Ascending aorta (tissue), 2 donors: ENCODE measurements around the gene NKD1. TPM values are rescaled to one million over a fixed set of nuclear protein-coding genes. Genes with fewer than 3 reads are reported as not detected.

Source experiments
- DNase-seq, 2 donors: peaks; one replicate each; pipeline ENCODE4 v3.0.0-alpha.2; 2019; ENCODE audit warnings: low spot score in 2 of 2
- H3K27ac ChIP-seq, 2 donors: fragments of 200-600 bp; sonication (generic); one replicate each; pipeline ENCODE4 v1.5.1; 2016 to 2017; ENCODE audit warnings: mild to moderate bottlenecking in 1 of 2
- H3K27me3 ChIP-seq: fragments of 200-600 bp; sonication (generic); one replicate; pipeline ENCODE4 v1.5.1; 2017
- H3K36me3 ChIP-seq, 2 donors: fragments of 200-600 bp; sonication (generic); one replicate each; pipeline ENCODE4 v1.5.1; 2016
- H3K4me1 ChIP-seq, 2 donors: fragments of 200-600 bp; sonication (generic); one replicate each; pipeline ENCODE4 v1.5.1; 2016 to 2017; ENCODE audit warnings: mild to moderate bottlenecking in 1 of 2
- H3K4me3 ChIP-seq, 2 donors: fragments of 200-600 bp; sonication (generic); one replicate each; pipeline ENCODE4 v1.5.1; 2016 to 2017; ENCODE audit warnings: mild to moderate bottlenecking in 1 of 2
- H3K9me3 ChIP-seq, 2 donors: fragments of 200-600 bp; sonication (generic); one replicate each; pipeline ENCODE4 v1.5.1; 2016
- intact Hi-C: fragments of 100-400 bp; cut with DNase I; formaldehyde crosslinking; loops from one replicate; pipeline ENCODE4 v1.15.1; 2023
- total RNA-seq: library from RNA; depleted of rRNA; stranded (reverse); fragments of >200 nt; gene quantifications from one replicate; pipeline ENCODE4 v1.1.0, GENCODE V29; 2016
- TF ChIP-seq, protein P1 (sequence below), 3 experiments: fragments of 200-600 bp in 2 of 3; fragments of 450-650 bp in 1 of 3; sonication (generic) in 2 of 3; IDR thresholded peaks; one replicate each; pipeline ENCODE4 v1.5.1; 2016 to 2019; ENCODE audit warnings: antibody characterized with exemption in 3 of 3, mild to moderate bottlenecking in 1 of 3, moderate library complexity in 1 of 3

NKD1 gene
- total RNA-seq, 1 donor from 2014 or later, result 33.2 TPM

DNA sequence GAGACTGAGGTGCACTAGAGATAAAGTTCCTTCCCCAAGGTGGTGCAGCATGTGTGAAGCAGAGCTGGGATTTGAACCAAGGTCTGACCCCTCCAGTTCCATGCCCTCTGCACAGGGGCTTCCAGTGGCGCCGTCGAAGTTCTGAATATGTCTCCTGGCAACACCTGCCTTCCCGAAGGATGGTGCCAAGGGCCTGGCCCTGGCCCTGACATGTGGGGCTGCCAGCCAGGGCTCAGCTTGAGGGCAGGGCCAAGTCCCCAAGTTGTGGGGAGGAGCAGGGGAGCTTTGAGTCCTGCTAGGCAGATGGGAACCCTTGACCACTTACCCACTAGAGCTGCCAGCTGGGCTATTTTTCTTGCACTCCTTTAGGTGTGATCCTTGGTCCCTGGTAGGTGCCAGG is 56.4 kb downstream of the NKD1 start:
- Histone ChIP-seq H3K4me1 (peaks cover 35 to 58% of the 10 kb centered on the region in 2 donors), H3K9me3 (no peaks in the 10 kb centered on the region), H3K27ac (peak overlapping the region; percentile 85 to 93), H3K4me3 (no peak overlapping the region), H3K36me3 (peaks cover 13 to 15% of the 10 kb centered on the region in 2 donors), H3K27me3 (no peaks in the 10 kb centered on the region)
- no peak for DNase-seq
- TF ChIP-seq, protein P1, sequence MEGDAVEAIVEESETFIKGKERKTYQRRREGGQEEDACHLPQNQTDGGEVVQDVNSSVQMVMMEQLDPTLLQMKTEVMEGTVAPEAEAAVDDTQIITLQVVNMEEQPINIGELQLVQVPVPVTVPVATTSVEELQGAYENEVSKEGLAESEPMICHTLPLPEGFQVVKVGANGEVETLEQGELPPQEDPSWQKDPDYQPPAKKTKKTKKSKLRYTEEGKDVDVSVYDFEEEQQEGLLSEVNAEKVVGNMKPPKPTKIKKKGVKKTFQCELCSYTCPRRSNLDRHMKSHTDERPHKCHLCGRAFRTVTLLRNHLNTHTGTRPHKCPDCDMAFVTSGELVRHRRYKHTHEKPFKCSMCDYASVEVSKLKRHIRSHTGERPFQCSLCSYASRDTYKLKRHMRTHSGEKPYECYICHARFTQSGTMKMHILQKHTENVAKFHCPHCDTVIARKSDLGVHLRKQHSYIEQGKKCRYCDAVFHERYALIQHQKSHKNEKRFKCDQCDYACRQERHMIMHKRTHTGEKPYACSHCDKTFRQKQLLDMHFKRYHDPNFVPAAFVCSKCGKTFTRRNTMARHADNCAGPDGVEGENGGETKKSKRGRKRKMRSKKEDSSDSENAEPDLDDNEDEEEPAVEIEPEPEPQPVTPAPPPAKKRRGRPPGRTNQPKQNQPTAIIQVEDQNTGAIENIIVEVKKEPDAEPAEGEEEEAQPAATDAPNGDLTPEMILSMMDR (IDR thresholded peaks at IDR 0.05), result no peak
- intact Hi-C loops, result no loop called here

DNA sequence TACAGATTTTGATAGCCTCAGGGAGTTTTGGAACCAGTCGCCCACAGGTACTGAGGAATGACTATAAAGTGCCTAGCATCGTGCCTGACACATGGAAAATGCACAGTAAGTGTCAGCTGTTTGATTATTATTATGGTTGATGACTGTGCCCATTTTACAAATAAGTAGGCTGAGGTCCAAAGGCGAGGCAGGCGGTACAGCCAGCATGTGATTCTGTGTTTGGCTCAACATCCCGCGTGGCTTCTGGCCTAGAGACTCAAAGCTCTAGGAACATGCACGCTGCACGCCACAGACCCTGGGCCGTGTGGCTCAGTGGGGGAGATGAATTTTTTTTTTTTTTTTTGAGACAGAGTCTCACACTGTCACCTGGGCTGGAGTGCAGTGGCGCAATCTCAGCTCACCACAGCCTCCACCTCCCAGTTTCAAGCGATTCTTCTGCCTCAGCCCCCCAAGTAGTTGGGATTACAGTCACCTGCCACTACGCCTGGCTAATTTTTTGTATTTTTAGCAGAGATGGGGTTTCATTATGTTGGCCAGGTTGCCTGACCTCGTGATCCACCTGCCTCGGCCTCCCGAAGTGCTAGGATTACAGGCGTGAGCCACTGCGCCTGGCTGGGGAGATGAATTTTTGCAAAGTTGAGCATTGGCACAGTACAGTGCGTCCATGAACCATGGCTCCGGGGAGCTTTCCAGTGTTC is 57.7 kb downstream of the NKD1 start:
- peaks cover 31 to 48% of the 10 kb centered on the region in 2 donors for H3K4me1 ChIP-seq
- TF ChIP-seq, protein P1 (IDR thresholded peaks at IDR 0.05), result no peak
- DNase-seq, result no peak
- peak overlapping the region; percentile 85 to 93 for H3K27ac ChIP-seq
- no peaks in the 10 kb centered on the region for H3K27me3 ChIP-seq
- H3K4me3 ChIP-seq, result no peak overlapping the region
- no peaks in the 10 kb centered on the region for H3K9me3 ChIP-seq
- H3K36me3 ChIP-seq, result peaks cover 15 to 19% of the 10 kb centered on the region in 2 donors
- intact Hi-C loops, result loop anchor here (2.0 kb wide), 1 partner anchor 137 kb away; the partner anchor contains the start of gene CYLD

DNA sequence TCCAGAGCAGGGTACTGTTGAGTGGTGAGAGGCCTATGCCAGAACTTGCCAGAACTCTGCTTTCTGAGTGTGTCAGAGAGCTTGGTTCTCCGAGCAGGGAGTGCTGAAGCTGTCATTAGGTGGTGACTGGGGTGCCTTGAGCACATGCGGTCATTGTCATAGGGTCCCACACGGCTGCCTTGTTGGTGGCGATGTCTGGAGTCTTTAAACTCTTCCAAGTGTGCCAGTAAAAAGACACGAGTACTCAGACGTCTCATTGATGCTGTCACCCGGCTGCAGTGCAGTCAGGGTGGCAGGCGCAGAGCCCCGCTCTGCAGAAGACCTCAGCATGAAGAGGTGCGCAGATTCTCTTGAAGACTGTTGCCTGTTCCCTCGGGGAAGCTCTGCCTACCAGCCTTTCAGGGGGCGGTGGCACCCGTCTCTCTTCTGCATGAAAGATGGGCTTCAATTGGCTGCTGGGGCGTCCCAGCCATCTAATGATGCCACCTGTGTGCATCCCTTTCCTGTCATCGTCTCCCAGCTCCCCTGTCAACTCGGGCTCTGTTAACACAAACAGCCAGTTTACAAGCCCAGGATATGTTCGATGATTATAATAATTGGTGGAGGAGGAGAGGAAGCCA is 58.3 kb downstream of the NKD1 start:
- H3K27me3 ChIP-seq, result no peaks in the 10 kb centered on the region
- H3K27ac ChIP-seq, result peak overlapping the region; percentile 45 to 93
- intact Hi-C loops, result loop anchor here (2.0 kb wide), 1 partner anchor 136 kb away; the partner anchor contains the start of gene CYLD
- no peak for DNase-seq
- TF ChIP-seq, protein P1 (IDR thresholded peaks at IDR 0.05), result no peak
- H3K4me3 ChIP-seq, result no peak overlapping the region
- no peaks in the 10 kb centered on the region for H3K9me3 ChIP-seq
- H3K4me1 ChIP-seq, result peaks cover 24 to 42% of the 10 kb centered on the region in 2 donors
- peaks cover 15 to 19% of the 10 kb centered on the region in 2 donors for H3K36me3 ChIP-seq

DNA sequence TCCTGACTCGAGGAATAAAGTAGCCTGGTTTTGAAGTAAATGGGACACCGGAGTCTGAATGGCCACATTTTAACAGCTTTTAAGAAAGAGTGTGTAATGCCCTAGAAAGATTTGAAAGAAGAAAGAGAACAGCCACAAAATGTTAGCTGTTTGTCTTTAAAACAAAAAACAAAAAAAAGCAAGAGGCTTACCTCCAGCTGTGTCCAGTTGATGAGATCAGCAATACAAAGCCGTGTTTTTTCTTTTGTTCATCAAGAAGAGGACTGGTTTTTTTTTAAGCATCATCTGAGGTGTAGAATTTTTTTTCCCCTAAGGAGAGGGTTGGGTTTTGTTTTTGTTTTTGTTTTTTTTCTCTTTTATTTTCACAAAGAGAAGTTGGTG is 58.8 kb downstream of the NKD1 start:
- TF ChIP-seq, protein P1 (IDR thresholded peaks at IDR 0.05), result no peak
- H3K27ac ChIP-seq, result peak overlapping the region; percentile 45 to 93
- DNase-seq, result no peak
- intact Hi-C loops, result loop anchor here (2.0 kb wide), 1 partner anchor 136 kb away; the partner anchor contains the start of gene CYLD
- peaks cover 15 to 19% of the 10 kb centered on the region in 2 donors for H3K36me3 ChIP-seq
- peaks cover 19 to 37% of the 10 kb centered on the region in 2 donors for H3K4me1 ChIP-seq
- H3K9me3 ChIP-seq, result no peaks in the 10 kb centered on the region
- no peak overlapping the region for H3K4me3 ChIP-seq
- H3K27me3 ChIP-seq, result no peaks in the 10 kb centered on the region

DNA sequence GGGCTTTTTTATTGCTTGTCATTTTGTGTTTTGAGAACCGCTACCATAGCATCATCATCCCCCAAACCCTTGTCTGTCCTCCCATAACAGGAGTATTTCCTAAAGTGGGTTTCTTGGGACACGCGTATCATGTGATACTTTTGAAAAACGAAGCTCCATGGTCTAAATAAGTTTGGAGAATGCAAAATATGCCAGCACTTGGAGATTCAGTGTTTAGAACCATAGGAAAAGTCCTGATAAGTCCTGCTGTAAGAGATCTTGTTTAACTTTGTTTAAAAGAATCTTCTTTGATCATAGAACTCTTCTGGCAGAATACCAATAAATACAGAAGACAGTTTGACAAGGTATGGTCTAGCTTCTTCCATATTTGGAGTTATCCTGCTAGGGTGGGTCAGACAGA is 59.3 kb downstream of the NKD1 start:
- Histone ChIP-seq H3K4me1 (peaks cover 15 to 33% of the 10 kb centered on the region in 2 donors), H3K36me3 (peaks cover 15 to 19% of the 10 kb centered on the region in 2 donors), H3K4me3 (no peak overlapping the region), H3K9me3 (no peaks in the 10 kb centered on the region), H3K27me3 (no peaks in the 10 kb centered on the region), H3K27ac (no peak overlapping the region)
- no peak for DNase-seq
- TF ChIP-seq, protein P1 (IDR thresholded peaks at IDR 0.05), result no peak
- intact Hi-C loops, result loop anchor here (2.0 kb wide), 1 partner anchor 135 kb away; the partner anchor contains the start of gene CYLD
